HepG2 (cell line): ENCODE measurements around the gene BCAS3. TPM values are rescaled to one million over a fixed set of nuclear protein-coding genes. Genes with fewer than 3 reads are reported as not detected.

ENCODE experiments used
- CEBPB ChIP-seq: IDR thresholded peaks from 2 replicates; pipeline ENCODE4 v1.6.1; 2011; ENCODE audit warnings: low read depth, low read length, improper control_type of control experiment, borderline replicate concordance
- CEBPG ChIP-seq: IDR thresholded peaks from 2 replicates; pipeline ENCODE4 v1.6.1; 2016
- ERF ChIP-seq: IDR thresholded peaks from 2 replicates; pipeline ENCODE4 v1.6.1; 2018; ENCODE audit warnings: missing biosample characterization, missing genetic modification reagents
- GATAD2A ChIP-seq: IDR thresholded peaks from 2 replicates; pipeline ENCODE4 v1.6.1; 2016
- IKZF5 ChIP-seq: IDR thresholded peaks from 2 replicates; pipeline ENCODE4 v1.6.1; 2018; ENCODE audit warnings: missing genetic modification reagents, mild to moderate bottlenecking, missing compliant biosample characterization
- RBM39 ChIP-seq: fragments of 200-400 bp; formaldehyde crosslinking; IDR thresholded peaks from one replicate; pipeline ENCODE4 v1.6.1; 2018; ENCODE audit warnings: antibody characterized with exemption, mild to moderate bottlenecking, low read depth, low read length; ENCODE audit not compliant: poor library complexity, severe bottlenecking
- ZNF235 ChIP-seq: sonication (generic); formaldehyde crosslinking; IDR thresholded peaks from 2 replicates; pipeline ENCODE4 v1.8.1; 2023; ENCODE audit warnings: mild to moderate bottlenecking, missing genetic modification reagents, borderline replicate concordance
- ZNF629 ChIP-seq: sonication (generic); formaldehyde crosslinking; conservative IDR thresholded peaks from 2 replicates; pipeline ENCODE4 v1.5.0; 2020; ENCODE audit warnings: missing genetic modification reagents
- ZNF639 ChIP-seq: conservative IDR thresholded peaks from 2 replicates; pipeline ENCODE4 v1.6.1; 2018; ENCODE audit warnings: missing genetic modification reagents
- ZNF652 ChIP-seq: IDR thresholded peaks from 2 replicates; pipeline ENCODE4 v1.6.1; 2016; ENCODE audit warnings: low read depth, borderline replicate concordance
- ZNF766 ChIP-seq: sonication (generic); formaldehyde crosslinking; IDR thresholded peaks from 2 replicates; pipeline ENCODE4 v1.5.0; 2020; ENCODE audit warnings: missing genetic modification reagents, borderline replicate concordance
- ZNF781 ChIP-seq: sonication (generic); formaldehyde crosslinking; IDR thresholded peaks from 2 replicates; pipeline ENCODE4 v1.5.1; 2020; ENCODE audit warnings: borderline replicate concordance, mild to moderate bottlenecking, missing genetic modification reagents; ENCODE audit errors: not compliant biosample characterization
- polyA plus RNA-seq, 8 experiments: library from polyadenylated mRNA; depleted of rRNA in 3 of 8; stranded (reverse) in 7 of 8; unstranded in 1 of 8; fragments of >200 nt; fragmentation: Illumina TruSeq in 4 of 8; extraction: Trizol in 4 of 8; gene quantifications; 2 replicates each; pipeline versions ENCODE4 v1.2.1 to v1.2.3, GENCODE V29; 2011 to 2016; ENCODE audit warnings: low read depth in 4 of 8, missing spikeins in 1 of 8, mixed read lengths in 1 of 8; ENCODE audit not compliant: insufficient read depth in 1 of 8
- total RNA-seq, 5 experiments: library from RNA; depleted of rRNA; stranded (reverse); fragments of >200 nt; fragmentation: Illumina TruSeq; extraction: Trizol; gene quantifications; 2 replicates each; pipeline ENCODE4 v1.2.3, GENCODE V29; 2016; ENCODE audit warnings: low read depth in 1 of 5
- TF ChIP-seq, protein P1 (sequence below): sonication (generic); formaldehyde crosslinking; IDR thresholded peaks from 2 replicates; pipeline ENCODE4 v1.5.0; 2020; ENCODE audit warnings: mild to moderate bottlenecking, low read depth, missing genetic modification reagents, borderline replicate concordance
- TF ChIP-seq, protein P2 (sequence below): sonication (generic); formaldehyde crosslinking; conservative IDR thresholded peaks from 2 replicates; pipeline ENCODE4 v1.8.0; 2022; ENCODE audit warnings: mild to moderate bottlenecking, moderate library complexity, missing genetic modification reagents

Gene BCAS3
- total and polyA plus RNA-seq, 2 of the 13 experiments (the other 11 are each of a cell fraction or from before 2014, with no cell fraction given), result 10.7 to 11.2 TPM

- TF ChIP-seq, protein P1, sequence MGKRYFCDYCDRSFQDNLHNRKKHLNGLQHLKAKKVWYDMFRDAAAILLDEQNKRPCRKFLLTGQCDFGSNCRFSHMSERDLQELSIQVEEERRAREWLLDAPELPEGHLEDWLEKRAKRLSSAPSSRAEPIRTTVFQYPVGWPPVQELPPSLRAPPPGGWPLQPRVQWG (CRISPR knock-in tag), result no peak
- TF ChIP-seq ZNF781 (CRISPR knock-in tag), result no peak
- no peak for TF ChIP-seq RBM39
- TF ChIP-seq ZNF235, result no peak
- peak; percentile 57; the same call in 1 of the 2 replicates for TF ChIP-seq CEBPB
- TF ChIP-seq CEBPG, result peak; percentile 50; the same call in 1 of the 2 replicates
- TF ChIP-seq ZNF629, result no peak
- TF ChIP-seq ERF (CRISPR knock-in tag), result no peak
- TF ChIP-seq ZNF639 (CRISPR knock-in tag), result no peak
- TF ChIP-seq ZNF766, result no peak
- peak; percentile 35; the same call in 1 of the 2 replicates for TF ChIP-seq GATAD2A (CRISPR knock-in tag)
- no peak for TF ChIP-seq ZNF652 (CRISPR knock-in tag)
- TF ChIP-seq, protein P2, sequence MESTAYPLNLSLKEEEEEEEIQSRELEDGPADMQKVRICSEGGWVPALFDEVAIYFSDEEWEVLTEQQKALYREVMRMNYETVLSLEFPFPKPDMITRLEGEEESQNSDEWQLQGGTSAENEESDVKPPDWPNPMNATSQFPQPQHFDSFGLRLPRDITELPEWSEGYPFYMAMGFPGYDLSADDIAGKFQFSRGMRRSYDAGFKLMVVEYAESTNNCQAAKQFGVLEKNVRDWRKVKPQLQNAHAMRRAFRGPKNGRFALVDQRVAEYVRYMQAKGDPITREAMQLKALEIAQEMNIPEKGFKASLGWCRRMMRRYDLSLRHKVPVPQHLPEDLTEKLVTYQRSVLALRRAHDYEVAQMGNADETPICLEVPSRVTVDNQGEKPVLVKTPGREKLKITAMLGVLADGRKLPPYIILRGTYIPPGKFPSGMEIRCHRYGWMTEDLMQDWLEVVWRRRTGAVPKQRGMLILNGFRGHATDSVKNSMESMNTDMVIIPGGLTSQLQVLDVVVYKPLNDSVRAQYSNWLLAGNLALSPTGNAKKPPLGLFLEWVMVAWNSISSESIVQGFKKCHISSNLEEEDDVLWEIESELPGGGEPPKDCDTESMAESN, result no peak
- no peak for TF ChIP-seq IKZF5 (CRISPR knock-in tag)
Measured at GRCh38 chr17:60845012-60845411, 167.4 kb downstream of the BCAS3 start (continued).
